GM12801 (cell line): ENCODE measurements around the gene GLRA2.

Source experiments
- TF ChIP-seq, protein P1 (sequence below): IDR thresholded peaks from one replicate; pipeline ENCODE4 v1.5.1; 2011; ENCODE audit warnings: control low read depth; ENCODE audit not compliant: insufficient read length; ENCODE audit errors: extremely low read depth

The GLRA2 gene

DNA sequence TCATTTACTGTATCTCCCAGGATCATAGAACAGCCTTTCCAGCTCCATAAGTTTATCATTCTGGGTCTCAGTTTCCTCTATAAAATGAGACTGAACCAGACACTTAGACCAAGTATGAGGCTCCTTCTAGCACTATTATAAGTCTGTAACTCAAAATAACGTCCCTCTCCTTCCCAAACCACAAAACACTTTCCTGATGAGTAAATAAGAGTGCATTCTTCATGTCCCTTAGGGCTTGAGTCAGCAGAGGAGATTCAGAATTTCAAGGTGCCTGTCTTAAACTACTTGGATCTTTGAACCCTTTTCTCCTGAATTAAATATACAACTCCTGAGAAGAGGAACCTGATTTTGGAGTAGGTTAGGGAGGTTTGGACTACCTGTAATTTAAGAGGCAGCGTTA, 62.6 kb downstream of the GLRA2 start:
- TF ChIP-seq, protein P1, sequence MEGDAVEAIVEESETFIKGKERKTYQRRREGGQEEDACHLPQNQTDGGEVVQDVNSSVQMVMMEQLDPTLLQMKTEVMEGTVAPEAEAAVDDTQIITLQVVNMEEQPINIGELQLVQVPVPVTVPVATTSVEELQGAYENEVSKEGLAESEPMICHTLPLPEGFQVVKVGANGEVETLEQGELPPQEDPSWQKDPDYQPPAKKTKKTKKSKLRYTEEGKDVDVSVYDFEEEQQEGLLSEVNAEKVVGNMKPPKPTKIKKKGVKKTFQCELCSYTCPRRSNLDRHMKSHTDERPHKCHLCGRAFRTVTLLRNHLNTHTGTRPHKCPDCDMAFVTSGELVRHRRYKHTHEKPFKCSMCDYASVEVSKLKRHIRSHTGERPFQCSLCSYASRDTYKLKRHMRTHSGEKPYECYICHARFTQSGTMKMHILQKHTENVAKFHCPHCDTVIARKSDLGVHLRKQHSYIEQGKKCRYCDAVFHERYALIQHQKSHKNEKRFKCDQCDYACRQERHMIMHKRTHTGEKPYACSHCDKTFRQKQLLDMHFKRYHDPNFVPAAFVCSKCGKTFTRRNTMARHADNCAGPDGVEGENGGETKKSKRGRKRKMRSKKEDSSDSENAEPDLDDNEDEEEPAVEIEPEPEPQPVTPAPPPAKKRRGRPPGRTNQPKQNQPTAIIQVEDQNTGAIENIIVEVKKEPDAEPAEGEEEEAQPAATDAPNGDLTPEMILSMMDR = no peak

DNA sequence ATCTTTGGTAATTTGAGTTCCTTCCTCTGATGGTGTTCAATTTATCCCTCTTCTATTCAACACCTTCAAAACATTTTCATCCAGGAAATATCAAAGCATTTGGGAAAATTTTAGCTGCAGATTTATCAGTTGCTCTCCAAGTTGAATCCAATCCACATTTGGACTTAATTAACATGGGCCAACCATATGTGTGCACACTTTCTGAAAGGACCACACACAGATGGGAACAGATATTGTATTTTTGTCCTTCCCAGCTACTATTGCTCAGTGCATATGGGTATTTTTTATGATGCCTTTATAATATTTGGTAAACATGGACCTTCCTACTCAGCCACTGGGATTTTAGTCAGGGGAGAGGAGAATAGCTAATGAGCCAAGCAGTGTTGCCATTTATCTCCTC, 65.2 kb downstream of the GLRA2 start:
- TF ChIP-seq, protein P1 = no peak

DNA sequence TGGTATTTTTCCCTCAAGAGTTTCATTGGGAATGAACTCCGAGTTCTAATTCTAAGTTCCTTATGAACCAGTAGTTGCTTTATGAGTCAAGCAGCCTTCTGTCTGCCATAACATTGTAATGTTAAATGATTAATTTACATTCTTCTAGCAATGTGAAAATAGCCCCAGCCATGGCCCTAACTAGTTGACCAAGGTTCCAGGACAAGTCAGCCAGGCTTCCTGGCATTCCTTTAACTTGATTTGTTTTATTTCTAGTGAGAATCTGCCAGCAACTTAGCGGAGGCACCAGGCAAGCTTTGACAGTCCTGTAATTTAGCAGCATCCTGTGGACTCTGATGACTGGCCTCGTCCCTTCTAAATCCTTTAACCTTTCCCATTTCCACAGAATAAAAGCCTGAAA, 69.0 kb downstream of the GLRA2 start:
- TF ChIP-seq, protein P1 = no peak

DNA sequence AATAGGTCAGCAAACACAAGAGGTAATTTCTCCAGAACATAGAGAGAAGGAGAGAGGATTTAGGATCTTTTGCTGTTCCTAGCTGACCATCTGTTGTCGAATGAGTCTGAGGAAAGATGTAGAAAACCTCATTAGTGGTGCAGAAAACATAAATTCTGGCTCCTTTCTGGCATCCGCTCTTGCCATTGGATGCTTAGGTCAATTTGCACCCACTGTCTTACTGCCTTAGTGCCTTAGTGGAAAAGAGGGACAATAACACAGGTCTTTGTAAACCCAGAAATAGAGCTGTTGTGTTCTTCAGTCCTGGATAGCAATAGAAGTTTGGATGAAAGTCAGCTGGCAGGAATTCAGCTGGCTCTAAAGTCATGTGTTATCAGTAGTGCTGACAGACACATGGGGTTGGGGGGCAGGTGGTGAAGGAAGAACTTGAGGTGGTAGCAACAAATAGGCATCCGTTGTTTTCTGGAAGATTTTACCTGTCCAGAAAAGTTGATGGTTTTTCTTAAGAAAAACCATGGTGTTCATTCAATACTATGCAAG, 78.2 kb downstream of the GLRA2 start:
- TF ChIP-seq, protein P1 = no peak

DNA sequence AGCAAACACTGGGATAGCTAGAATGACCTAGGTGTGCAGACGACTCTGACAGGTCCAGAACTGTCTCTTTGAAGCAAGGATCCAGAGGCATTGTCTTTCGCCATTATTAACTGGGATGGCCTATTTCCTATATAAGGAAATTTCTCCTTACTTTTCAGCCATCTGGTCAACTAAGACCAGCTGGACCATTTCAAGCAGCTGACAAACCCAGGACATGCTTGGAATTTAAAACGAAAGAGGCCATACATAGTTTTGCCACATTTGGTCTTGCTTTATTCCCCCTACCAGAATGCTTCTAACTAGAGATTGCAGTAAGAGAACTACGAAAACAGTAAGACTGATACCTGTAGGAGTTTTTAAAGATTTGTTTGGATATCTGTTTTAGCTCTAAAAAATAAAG, 87.0 kb downstream of the GLRA2 start:
- TF ChIP-seq, protein P1 = no peak

DNA sequence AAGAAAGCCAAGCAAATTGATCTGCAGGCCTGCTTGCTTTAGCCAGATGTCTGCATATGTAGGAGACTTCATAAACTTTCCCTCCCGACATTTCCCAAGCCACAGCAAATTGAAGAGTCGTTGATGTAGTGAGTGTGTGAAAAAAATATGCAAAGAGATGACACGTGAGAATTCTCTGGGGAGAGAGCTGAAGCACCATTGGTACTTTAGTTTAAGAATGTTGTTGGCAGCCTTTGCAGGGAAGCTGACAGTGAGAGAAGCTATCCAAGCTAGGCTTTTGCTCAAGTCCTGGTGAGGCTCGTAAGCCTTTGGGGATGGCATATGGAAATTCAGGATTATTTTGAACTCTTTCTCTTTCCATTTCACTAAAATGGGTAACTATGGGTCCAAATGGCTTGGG, 87.5 kb downstream of the GLRA2 start:
- TF ChIP-seq, protein P1 = no peak

DNA sequence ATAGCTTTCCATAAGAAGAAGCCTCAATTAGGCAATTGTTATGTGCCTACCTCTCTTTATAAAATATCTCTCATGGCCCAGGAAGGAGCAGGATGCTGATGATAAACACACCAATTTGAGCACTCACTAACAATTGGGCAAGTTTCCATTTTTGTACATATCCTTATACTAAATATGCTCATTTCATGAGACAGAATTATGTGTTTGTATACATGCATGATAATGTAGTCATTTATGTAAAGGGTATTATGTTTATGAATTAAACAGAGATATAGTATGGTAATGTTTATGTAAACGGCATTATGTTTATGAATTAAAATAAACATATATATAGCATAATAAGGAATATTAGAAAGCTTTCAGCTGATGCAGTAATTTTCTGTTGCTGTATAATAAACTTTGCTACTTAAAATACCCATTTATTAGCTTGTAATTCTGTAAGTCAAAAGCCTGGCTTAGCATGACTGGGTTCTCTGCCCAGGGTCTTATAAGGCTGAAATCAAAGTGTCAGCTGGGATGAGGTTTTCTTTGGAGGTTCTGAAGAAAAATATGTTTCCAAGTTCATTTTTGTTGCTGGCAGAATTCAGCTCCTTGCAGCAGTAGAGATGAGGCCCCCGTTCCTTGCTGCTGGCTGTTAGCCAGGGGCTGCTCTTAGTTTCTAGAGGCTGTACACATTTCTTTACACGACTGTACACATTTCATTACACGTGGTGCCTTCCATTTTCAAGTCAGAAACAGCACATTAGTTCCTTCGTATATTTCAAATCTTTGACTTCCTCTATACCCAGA, 89.0 kb downstream of the GLRA2 start:
- TF ChIP-seq, protein P1 = no peak
